HG03342 (cell line): Measurements from ENCODE around the gene STX5.
"Not testable (repeated sequence)": the region's sequence is repeated elsewhere in the genome, so short reads cannot be mapped to it uniquely, and the experiment has no call there.

Experiments used
- ATAC-seq: cut with Tn5 transposase; IDR thresholded peaks from one replicate; pipeline ENCODE4 v1.9.1; 2021; ENCODE audit warnings: mild to moderate bottlenecking, moderate library complexity; ENCODE audit not compliant: unreplicated experiment

STX5 gene

DNA sequence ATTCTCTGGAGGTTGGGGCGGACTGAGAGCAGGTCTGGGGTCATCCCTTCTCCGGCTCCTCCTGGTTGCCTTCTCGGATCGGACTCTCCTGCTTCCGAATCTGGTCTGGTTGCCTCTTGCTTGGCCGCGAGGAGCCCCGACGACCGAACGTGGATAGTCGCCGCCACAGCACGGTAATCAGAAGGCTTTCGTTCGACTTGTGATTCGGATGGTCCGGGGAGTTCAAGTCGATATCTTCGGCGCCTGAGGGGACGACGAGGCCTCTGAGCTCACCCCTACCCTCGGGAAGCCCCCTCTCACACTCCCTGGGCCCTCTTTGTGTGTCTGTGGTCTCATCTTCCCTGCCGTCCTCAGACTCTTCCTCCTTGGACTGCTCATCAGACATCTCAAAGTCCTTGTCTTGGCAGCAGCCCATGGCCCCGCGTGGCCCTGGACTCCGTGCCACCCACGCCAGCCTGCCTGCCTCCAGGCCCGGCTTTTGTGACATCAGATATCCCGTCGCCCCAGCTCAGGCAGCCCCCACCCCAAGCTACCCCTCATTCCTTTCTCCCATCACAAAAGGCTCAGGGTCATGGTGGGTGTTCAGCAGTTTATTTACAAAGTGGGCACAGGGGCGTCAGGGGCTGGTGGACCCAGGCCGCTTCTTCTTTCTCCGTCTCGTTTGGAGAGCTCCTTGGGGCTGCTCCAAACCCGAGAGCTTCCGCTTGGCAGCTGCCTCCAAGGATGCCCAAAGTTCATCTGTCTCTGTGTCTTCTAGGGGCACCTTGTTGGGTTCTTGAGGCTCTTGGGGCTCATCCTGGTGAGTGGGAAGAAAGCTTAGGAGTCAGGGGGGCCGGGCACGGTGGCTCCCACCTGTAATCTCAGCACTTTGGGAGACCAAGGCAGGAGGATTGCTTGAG is 734 bp upstream of the STX5 start, which contains the start of gene TEX54:
Gene TEX54 (minus strand): TSS at position 506 of the 899 bp plus-strand sequence.
- ATAC-seq: peak; percentile 16

DNA sequence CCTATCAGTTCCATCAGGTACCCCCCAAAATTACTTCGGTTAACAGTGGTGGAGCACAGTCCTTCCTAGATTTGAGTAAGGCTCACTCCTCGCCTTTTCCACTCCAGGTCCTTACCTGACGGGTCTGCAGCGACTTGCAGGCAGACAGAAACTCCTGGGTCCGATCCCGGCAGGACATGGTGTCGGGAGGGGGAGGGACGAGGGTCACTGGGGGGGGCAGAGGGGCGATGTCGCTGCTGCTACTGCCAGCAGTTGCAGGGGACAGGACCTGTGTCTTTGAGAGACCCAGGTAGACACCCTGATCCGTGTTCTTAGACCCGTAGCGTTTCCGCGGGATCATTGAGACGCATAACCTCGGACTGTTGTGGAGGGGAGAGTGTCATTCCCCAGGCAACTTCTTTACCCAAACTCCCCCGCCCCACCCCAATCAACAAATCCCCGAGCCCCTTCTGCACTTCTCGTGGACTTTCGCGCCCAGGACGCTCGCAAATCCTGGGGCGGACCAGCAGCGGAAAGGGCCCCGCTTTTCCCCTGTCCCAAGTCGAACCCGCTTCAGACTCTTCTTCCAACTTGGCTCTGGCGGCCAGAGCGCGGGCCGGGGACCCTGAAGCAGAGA is 839 bp downstream of the STX5 start:
- peak; percentile 14 for ATAC-seq

DNA sequence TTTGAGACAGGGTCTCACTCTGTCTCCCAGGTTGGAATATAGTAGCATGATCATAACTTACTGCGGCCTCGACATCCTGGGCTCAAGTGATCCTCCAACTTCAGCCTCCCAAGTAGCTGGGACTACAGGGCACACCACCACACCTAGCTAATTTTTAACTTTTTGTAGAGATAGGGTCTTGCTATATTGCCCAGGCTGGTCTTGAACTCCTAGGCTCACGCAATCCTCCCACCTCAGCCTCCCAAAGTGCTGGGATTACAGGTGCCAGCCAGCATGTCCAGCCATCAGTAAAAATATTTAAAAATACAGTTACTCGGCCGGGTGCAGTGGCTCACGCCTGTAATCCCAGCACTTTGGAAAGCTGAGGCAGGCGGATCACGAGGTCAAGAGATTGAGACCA is 3.7 kb downstream of the STX5 start:
- not testable (repeated sequence) for ATAC-seq

DNA sequence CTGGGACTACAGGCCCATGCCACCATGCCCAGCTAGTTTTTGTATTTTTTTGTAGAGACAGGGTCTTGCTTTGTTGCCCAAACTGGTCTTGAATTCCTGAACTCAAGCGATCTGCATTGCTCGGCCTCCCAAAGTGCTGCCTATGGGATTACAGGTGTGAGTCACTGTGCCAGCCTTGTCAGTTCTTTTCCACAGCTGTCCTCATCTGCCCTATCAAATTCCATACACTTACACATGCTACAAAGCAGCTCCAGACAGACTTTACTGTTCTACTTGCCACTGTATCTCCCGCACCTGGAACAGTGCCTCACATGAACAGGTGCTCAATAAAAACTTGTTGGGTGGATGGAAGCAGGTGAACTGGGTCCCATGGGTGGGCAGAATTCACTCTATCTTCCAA is 8.2 kb downstream of the STX5 start:
- ATAC-seq: no peak

DNA sequence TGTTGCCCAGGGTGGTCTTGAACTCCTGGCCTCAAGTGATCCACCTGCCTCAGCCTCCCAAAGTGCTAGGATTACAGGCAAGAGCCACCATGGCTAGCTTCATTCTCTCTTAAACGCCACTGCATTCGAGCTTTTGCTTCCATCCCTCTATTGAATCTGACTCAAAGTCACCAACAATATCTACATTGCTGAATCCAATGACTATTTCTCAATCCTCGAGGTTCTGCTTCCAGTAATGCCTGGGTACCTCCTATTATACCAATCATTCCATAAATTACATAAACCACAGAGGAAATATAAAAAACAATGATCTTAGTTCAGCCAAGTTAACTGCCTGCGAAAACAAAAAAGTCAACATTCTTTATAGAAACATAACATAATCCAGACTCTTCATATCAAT is 14.7 kb downstream of the STX5 start:
- no peak for ATAC-seq

DNA sequence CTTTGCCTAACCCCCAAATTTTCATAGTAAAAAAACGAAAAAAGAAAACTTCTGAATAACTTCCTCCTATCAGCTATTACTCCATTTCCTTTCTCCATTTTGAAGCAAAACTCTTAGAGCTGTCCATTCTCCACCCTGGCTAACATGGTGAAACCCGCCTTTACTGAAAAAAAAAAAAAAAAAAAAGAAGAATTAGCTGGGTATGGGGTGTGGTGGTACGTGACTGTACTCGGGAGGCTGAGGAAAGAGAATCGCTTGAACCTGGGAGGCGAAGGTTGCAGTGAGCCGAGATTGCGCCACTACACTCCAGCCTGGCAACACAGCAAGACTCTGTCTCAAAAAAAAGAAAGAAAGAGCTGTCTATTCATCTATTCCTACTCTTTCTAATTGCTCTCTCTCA is 15.3 kb downstream of the STX5 start:
- no peak for ATAC-seq

DNA sequence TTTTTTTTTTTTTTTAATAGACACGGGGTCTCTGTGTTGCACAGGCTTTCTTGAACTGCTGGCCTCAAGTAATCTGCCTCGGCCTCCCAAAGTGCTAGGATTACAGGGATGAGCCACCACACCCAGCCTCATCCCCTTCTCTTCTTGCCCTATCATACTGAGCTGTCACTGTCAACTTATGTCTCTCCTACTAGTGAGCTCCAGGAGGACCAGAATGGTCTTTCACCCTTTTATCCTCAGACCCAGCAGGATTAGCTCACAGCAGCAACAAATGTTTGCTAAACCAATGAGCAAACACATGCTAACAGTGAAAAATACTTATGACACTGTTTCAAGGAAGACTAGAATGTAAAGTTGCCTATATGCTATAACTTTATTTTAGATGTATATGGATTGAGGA is 20.2 kb downstream of the STX5 start:
- no peak for ATAC-seq

DNA sequence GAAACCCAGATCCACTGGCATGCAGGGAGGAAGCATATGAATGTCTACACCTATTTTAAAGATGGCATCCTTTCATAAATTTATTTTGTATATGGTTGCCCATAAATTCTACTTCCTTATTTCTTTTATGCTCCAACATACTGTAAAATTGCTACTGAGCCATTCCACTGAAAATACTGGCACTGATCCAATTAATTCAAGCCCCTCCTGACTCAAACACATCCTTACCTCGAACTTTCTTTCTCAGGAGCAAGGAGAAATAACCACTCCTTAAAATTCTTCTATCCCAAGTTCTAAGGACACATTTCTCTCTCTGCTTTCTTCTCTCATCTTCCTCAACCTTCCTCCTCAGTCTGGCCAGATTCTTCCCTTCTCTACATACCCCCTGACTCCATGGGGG is 21.1 kb downstream of the STX5 start:
- no peak for ATAC-seq

DNA sequence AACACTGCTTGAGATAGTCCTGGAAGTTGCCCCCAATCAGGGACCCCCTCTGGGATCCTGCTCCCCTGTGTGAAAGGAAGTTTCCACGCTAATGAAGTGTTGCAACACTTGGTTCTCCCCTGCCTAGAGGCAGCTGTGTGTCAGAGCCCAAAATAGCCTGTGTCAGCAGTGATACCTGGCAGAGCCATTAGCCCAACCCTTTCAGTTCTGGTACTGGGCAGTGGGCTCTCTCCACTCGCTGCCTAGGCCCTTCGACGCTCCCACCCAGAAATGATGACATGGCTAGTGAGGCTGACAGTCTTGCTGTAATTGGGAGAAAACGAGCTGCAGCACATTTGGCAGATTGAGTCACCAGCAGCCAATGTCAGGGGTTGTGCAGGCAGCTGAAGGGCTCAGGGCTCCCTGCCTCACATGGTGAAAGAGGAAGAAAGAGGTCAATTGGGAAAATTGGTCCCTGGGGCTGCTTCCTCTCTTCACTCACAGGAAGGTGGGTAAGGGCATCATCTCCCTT is 25.2 kb downstream of the STX5 start:
- ATAC-seq: no peak

DNA sequence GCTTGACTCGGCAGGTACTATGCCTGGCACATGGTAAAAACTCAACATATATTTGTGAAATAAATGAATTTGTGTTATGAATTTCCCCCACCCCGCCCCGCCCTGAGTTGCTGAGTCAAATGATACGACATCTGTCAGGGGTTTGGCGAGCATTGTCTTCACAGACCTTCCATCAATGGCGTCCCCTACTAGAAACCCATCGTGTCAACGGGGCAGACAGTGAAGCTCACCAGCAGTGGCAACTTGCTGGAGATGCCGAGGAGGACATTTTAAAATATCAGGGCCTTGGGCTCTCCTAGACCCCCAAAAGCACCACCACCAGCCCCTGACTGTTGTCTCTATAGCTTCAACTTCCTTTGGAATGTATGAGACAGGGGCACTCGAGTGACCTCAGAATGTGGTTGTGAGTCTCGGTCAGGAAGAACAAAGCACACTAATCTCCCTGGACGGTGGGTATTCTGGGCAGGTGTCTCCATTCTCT is 25.9 kb downstream of the STX5 start:
- ATAC-seq: no peak

DNA sequence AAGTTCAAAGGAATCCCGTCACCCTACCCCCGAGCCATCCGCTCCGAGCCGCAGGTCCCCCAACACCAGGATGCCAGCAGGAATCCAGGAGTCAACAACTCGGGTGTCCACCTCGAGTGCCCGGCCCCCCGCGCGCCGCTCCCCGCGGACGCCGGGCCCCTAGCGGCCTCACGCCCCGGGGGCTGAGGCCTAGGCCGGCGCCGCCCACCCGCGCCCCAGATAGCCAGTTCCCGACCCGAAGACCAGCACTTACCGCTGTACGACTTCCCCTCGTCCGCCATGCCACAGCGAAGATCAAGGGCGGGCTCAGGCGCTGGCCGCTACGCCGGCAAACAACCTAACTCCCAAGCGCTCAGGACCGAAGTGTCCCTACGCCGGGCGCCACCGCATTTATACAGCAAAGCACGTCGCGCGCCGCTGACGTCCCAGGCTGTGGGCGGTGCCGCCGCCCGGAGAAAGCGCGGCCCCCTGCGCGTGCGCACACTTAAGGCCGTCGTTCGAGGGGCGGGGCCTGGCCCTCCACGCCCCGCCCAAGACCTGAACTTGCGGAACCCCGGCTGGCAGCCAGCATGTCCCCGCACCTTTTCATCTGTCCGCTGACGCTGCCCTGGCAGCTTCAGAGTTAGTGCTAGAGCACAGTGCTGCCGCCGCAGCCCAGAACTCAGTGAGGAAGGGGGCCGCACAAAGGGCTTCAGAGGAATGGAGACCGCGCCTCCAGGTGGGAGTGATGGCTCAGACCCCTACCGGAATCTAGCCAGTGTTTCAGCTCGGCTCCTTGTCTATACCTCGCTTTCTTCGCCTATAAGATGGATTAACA is 26.6 kb downstream of the STX5 start, which contains the start of gene NXF1:
Gene NXF1 (minus strand): TSS at position 365 of the 817 bp plus-strand sequence. CDS start 84 bp downstream, at position 281.
- ATAC-seq: peak; percentile 81

DNA sequence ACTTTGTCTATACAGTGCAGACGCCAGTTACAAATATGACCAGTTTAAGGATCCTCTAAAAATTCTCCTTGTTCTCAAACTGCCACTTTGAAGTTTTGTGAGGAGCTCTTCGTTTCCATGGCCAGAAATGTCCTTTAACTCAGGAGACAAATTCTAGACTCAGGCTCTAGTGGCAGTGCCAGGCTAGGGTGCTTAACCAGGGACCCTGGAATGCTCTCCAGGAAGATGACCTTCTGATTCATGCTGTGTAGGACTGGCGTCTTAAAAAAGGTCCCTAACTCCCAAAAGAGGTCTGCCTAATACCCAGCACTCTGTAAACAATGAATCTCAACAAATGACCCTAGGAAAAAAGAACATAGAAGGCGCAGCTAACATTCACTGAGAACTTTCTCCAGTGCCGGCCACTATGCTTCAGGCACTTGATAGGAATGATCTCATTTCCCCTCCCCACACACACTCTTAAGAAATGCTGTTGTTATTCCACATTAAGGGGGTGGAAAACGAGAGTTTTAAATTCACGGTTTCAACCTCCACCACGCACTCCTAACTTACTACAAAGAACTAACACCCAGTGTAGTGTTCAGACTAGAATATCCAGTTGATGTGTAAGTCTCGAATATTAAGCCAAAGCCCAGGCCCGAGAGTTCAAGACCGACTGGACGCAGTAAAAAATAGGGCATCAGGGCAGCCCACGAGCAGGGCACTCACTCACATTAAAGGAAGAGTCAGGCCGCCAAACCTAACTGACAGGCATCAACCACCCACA is 27.4 kb downstream of the STX5 start:
- no peak for ATAC-seq

DNA sequence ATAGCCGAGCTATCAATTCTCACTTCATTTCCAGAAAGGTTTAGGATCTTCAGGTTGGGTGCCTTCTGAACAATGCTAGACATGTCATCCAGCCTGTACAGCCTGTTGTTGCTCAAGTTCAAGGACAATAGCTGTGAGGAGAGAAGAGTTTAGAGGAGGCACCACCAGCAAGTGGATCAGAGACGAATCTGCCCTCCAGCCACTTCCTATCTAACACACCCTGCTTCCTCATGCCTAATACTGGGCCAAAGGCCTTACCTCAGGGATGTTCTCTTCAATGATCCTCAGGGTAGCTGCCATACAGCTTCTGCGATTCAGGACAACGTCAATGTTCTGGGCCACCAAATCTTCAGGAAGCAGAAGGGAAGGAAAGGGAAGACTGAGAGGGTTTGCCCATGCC is 30.8 kb downstream of the STX5 start:
- no peak for ATAC-seq

DNA sequence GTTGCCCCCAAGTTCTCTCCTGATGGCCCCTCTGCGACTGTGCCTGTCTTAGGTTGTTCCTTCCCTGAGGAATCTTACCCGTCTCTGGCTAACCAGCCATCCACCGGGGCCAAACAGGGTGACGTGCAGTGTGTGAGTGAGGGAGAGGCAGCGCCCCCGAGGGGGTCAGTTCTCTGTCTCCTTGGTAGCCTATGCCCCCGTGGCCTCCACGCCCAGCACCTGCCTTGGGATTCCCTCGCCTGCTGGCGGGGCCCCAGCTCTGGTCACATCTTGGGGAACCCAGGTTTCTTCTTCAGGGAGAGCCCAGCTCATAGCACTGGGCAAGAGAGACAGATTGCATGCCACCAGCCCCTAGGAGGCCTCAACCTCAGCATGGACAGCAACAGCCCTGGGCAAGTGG is 32.4 kb downstream of the STX5 start:
- ATAC-seq: no peak

DNA sequence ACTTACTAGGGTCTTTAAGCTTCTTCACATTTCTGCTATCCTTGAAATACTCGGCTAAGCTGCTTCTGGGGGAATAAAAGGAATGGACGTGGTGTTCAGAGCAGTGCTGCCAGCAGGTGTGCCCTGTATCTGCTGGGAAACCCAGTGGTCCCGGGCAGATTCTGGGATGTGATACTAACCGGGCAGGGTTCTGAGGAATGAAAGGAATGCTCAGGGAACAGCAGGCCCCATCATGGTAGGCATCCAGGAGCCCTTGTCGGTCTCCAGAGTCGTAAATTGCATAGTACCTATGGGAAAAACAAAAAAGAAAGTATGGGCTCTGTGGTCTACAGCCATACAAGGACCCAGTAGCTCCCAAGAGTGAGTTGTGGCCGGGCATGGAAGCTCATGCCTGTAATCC is 35.6 kb downstream of the STX5 start:
- no peak for ATAC-seq

DNA sequence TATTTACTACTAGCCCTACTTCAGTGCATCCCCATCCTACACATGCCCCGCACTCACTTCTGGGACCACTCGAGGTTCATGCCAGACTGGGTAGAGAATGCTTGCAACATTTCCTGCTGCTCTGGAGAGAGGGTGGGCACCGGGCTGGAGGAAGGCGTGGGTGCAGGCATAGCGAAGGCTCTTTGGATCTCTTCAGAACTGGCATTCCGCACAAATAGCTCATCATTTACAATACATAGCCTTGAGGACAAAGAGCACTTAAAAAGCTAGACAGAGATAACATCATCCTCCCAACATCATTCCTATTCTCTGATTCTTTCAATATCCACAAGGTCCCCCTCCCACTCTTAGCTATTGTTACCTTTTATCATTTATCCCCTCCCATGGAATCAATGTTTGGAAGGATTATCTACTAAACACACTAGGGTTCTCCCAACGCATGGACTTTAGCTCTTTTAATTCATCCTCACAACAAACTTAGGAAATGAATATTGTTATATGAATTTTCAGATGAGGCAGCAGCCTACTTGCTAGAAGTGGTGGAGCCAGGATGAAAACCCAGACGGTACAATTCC is 37.6 kb downstream of the STX5 start:
- ATAC-seq: no peak

DNA sequence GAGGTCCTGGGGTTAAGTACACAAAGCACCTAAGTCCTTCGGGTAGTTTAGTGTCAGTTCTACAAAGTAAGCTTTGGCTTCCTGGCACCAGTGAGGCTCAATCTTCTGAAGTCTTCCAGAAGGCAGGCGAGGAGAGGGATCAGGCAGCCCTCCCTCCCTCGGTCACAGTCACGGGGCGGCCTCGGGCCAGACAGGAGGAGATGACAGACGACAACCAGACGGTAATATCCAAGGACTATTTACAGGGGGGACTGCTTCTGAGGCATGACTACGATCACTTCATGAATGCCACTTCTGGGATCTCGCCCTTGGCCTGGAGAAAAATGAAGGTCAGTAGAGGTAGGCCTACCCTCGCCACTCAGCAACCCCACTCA is 39.7 kb downstream of the STX5 start:
- ATAC-seq: peak; percentile 5

DNA sequence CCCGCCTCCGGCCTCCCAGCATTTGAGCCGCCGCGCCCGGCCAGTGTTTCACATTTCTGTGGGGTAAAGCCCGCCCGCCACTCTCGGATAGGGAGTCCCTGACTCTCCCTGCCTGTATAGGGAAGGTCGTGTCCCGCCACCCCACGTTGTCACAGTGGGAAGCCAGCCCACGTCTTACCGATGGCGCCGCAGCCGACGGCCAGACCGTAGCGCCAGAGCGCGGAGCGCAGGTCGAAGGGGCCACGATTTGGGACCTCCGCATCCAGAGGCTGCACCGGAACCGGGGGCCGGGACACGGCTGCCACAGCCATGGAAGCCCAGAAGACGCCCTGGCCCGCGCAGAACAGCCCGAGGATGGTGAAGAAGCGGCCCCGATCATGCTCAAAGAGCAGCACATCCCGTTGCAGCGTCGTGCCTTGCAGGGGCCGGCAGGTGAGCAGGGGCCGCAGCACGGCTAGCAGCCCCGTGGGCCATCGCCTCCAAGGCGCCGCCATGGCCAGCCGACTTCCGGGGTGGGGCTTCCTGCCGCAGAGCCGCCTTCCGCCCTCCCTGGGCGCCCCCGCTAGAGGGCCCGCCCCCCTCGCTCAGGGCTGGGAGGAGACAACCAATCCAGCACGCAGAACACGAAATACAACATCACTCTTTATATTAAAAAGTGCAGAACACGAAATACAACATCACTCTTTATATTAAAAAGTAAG is 40.2 kb downstream of the STX5 start, which contains the start of gene TMEM223:
Gene TMEM223 (minus strand): TSS at position 506 of the 701 bp plus-strand sequence. CDS start 12 bp downstream, at position 494.
- peak; percentile 60 for ATAC-seq

DNA sequence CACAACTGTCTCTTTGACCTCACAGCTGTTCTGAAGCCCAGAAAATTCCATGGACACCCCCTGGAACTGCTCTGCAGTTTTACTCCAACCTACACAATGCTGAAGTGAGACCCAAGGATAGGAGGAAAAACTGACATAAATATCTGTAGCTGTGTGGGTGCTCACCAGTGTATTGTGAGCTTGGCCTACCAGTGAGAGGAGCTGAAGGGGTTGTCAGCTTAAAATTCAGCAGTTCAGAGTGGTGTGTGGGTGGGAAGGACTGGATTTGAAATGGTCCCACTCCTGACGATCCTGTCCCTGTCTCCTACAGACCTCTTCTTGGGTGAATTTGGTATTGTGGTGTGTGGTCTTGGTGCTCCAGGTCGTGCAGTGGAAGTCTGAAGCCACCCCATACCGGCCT is 42.3 kb downstream of the STX5 start:
- ATAC-seq: no peak
